Heart right ventricle (tissue), 16 donors: ENCODE measurements around the gene GREB1. TPM values are rescaled to one million over a fixed set of nuclear protein-coding genes. Genes with fewer than 3 reads are reported as not detected.

Experiments used
- ATAC-seq, 8 donors: fragments of 200-7000 bp; cut with Tn5 transposase; one replicate each; pipeline ENCODE4 v1.9.1; 2020; ENCODE audit warnings: mild to moderate bottlenecking in 8 of 8, moderate library complexity in 8 of 8, moderate number of reproducible peaks in 1 of 8
- DNase-seq, 2 donors: peaks; one replicate each; pipeline ENCODE4 v3.0.0-alpha.2; 2020
- H3K27ac ChIP-seq, 10 donors: fragments of 200-600 bp; sonication (generic) in 2 of 10; one replicate each; pipeline versions ENCODE4 v1.5.0 to v1.8.0; 2020 to 2022; ENCODE audit warnings: mild to moderate bottlenecking in 3 of 10
- H3K27me3 ChIP-seq, 7 donors: fragments of 200-600 bp; one replicate each; pipeline ENCODE4 v1.8.0; 2021 to 2022; ENCODE audit warnings: mild to moderate bottlenecking in 2 of 7
- H3K36me3 ChIP-seq, 9 donors: fragments of 200-600 bp; sonication (generic) in 1 of 9; one replicate each; pipeline versions ENCODE4 v1.5.0 to v1.8.0; 2020 to 2022; ENCODE audit warnings: mild to moderate bottlenecking in 2 of 9
- H3K4me1 ChIP-seq, 9 donors: fragments of 200-600 bp; sonication (generic) in 1 of 9; one replicate each; pipeline versions ENCODE4 v1.5.0 to v1.8.0; 2020 to 2022; ENCODE audit warnings: mild to moderate bottlenecking in 4 of 9
- H3K4me3 ChIP-seq, 10 donors: fragments of 200-600 bp; sonication (generic) in 2 of 10; one replicate each; pipeline versions ENCODE4 v1.5.0 to v1.8.0; 2020 to 2022; ENCODE audit warnings: mild to moderate bottlenecking in 7 of 10, moderate library complexity in 2 of 10
- H3K9me3 ChIP-seq, 11 donors: fragments of 200-600 bp in 10 of 11; sonication (generic) in 2 of 11; one replicate each; pipeline versions ENCODE4 v1.5.0 to v1.8.0; 2013 to 2022; ENCODE audit warnings: mild to moderate bottlenecking in 2 of 11, control low read depth in 1 of 11, moderate library complexity in 1 of 11
- CTCF ChIP-seq, 9 donors: fragments of 200-600 bp; sonication (generic) in 2 of 9; IDR thresholded peaks; one replicate each; pipeline versions ENCODE4 v1.5.0 to v1.8.0; 2021 to 2022; ENCODE audit warnings: antibody characterized with exemption in 9 of 9, mild to moderate bottlenecking in 5 of 9, moderate library complexity in 1 of 9
- WGBS, 2 donors: extraction: QIAGEN DNeasy Blood & Tissue Kit; methylation state at CpG; one replicate each; pipeline ENCODE4 v1.1.7; 2013; ENCODE audit warnings: inconsistent platforms in 1 of 2; 5-methylcytosine and 5-hydroxymethylcytosine counted together
- intact Hi-C, 10 donors: fragments of 100-400 bp; cut with DNase I; formaldehyde crosslinking; loops; one replicate each; pipeline versions ENCODE4 v1.11.1 to v1.14.2; 2022
- polyA plus RNA-seq, 2 donors: library from polyadenylated mRNA; stranded (reverse); fragments of 200-250 nt; gene quantifications; one replicate each; pipeline ENCODE4 v1.2.3, GENCODE V29; 2013
- total RNA-seq, 10 donors: library from RNA; stranded (reverse); fragmentation: NEBNext Ultra II Directional in 3 of 10; extraction: Animal tissue kit (Norgen Biotek cat#: 25700) in 3 of 10; gene quantifications; one replicate each; pipeline versions ENCODE4 v1.2.1 to v1.2.4, GENCODE V29; 2021 to 2023
- donor health status: Arrhythmogenic right ventricular cardiomyopathy.
- donor health status: ischemic (EF 13 %, LVEDD 7.1; RV severe dilation, severe dysfunction).
- donor health status: healthy with polysubstance abuse.
- donor health status: DM: no; HTN: yes; CAD: no.
- donor health status: DM: no; HTN: no; CAD: no.
- donor health status: ischemic (EF 25% LVEDD 6.9; RV normal size, moderate dysfunction).
- donor health status: ischemic (EF 25% LVEDD 5.7; RV mildly dilated, moderate dysfunction).
- donor health status: healthy.
- donor health status: DM: yes; HTN: yes; CAD: no.
- donor health status: Ischemic cardiomyopathy.
- donor health status: ischemic (EF 35%, LVEDD 5.7; RV mildly dilated, moderate dysfunction).
- donor health status: nonischemic (EF 11% LVEDD 7.7; RV severe dilation, severe dysfunction).
- donor health status: DM: yes; HTN: yes; CAD: no.
- donor health status: PGD.
- donor health status: ischemic (EF 29% LVEDD 5.4; RV normal size, mild dysfunction).
- donor health status: nonischemic (EF 23%, LVEDD 6.1; RV moderate dilation, normal function).

The GREB1 gene
- total and polyA plus RNA-seq, 12 donors, result 1.2 to 15.6 (median 7.8) TPM

- H3K9me3 ChIP-seq, result no peaks in the 10 kb centered on the region
- no peaks in the 10 kb centered on the region for H3K36me3 ChIP-seq
- peaks cover 0 to 48% (median 34%) of the 10 kb centered on the region in 7 donors for H3K27me3 ChIP-seq
- intact Hi-C loops, result no loop called here
- no peak within 1 kb of the TSS for H3K27ac ChIP-seq
- H3K4me1 ChIP-seq, result peaks cover 0 to 14% (median 8%) of the 10 kb centered on the region in 9 donors
- TF ChIP-seq CTCF (IDR thresholded peaks at IDR 0.05), result peak in 1 of 9 donors; percentile 18
- 18 to 20% methylated on average over 89 to 93 of the region's 93 CpGs for WGBS, 2 donors
- H3K4me3 ChIP-seq, result peak within 1 kb of the TSS in 3 of 10 donors; percentile 8 to 21 (median 11)
- ATAC-seq (peak; percentile 88 to 96 (median 92)), DNase-seq (peak; percentile 55 to 65)
Observed at GRCh38 chr2:11669454-11670291, 135.8 kb downstream of the GREB1 start, which contains the start of gene NTSR2. TSS of gene NTSR2 (minus strand) at chr2:11670195. CDS start at chr2:11670129, 66 bp downstream.

- intact Hi-C loops, result no loop called here
- no peak for TF ChIP-seq CTCF (IDR thresholded peaks at IDR 0.05)
- peaks cover 0 to 73% (median 38%) of the 10 kb centered on the region in 7 donors for H3K27me3 ChIP-seq
- peaks cover 0 to 20% (median 8%) of the 10 kb centered on the region in 9 donors for H3K4me1 ChIP-seq
- ATAC-seq (no peak), DNase-seq (no peak)
- no peaks in the 10 kb centered on the region for H3K36me3 ChIP-seq
- H3K4me3 ChIP-seq, result no peak overlapping the region
- 69 to 76% methylated on average over 3 of the region's 3 CpGs for WGBS, 2 donors
- no peak overlapping the region for H3K27ac ChIP-seq
- peaks cover 0 to 3% (median 0%) of the 10 kb centered on the region in 11 donors for H3K9me3 ChIP-seq
Observed at GRCh38 chr2:11672407-11672806, 138.6 kb downstream of the GREB1 start.

DNA sequence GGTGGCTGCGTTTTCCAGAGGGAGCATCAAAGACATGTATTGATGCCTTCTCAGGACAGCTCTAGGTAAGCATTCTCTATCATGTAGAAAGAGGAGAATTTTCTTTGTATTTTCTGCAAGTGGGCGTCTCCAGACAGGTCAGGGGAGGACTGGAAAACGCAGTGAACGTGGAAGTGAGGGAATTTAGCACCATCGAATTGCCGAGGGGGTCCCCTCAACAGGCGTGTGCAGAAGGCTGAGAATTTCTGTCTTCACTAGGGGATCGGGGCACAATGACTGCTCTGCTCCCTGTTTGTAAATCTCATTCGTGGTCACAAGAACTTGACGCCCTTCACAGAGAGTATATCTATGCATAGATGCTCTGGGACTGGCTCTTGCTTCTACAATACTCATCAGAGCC is 141.1 kb downstream of the GREB1 start:
- Histone ChIP-seq H3K4me1 (peaks cover 0 to 18% (median 3%) of the 10 kb centered on the region in 9 donors), H3K9me3 (peaks cover 0 to 3% (median 0%) of the 10 kb centered on the region in 11 donors), H3K27ac (no peak overlapping the region), H3K27me3 (peaks cover 0 to 68% (median 29%) of the 10 kb centered on the region in 7 donors), H3K4me3 (no peak overlapping the region), H3K36me3 (no peaks in the 10 kb centered on the region)
- no peak for TF ChIP-seq CTCF (IDR thresholded peaks at IDR 0.05)
- intact Hi-C loops, result no loop called here
- ATAC-seq (no peak), DNase-seq (no peak)
- WGBS, 2 donors, result 77 to 79% methylated on average over 10 of the region's 10 CpGs

- Histone ChIP-seq H3K36me3 (no peaks in the 10 kb centered on the region), H3K4me3 (no peak overlapping the region), H3K27me3 (peaks cover 0 to 63% (median 26%) of the 10 kb centered on the region in 7 donors), H3K27ac (no peak overlapping the region), H3K9me3 (peaks cover 0 to 3% (median 0%) of the 10 kb centered on the region in 11 donors), H3K4me1 (peaks cover 0 to 14% (median 0%) of the 10 kb centered on the region in 9 donors)
- DNase-seq (no peak), ATAC-seq (peak in 1 of 8 donors; percentile 8)
- no peak for TF ChIP-seq CTCF (IDR thresholded peaks at IDR 0.05)
- WGBS, 2 donors, result 83 to 84% methylated on average over 3 of the region's 3 CpGs
- intact Hi-C loops, result no loop called here
Observed at GRCh38 chr2:11675423-11676112, 141.7 kb downstream of the GREB1 start.
